ENCODE results near the gene ROBO2.

- TF ChIP-seq CTCF (IDR thresholded peaks at IDR 0.05) (no peak), ZFX (IDR thresholded peaks at IDR 0.05; ENCODE audit: borderline replicate concordance) (no peak)
These were observed 333.7 kb downstream of the ROBO2 start for GRCh38 chr3:77373619-77374018.

Data from 22Rv1 (cell line).